B cell (primary cell): ENCODE data around the gene SNAPIN.
"Not testable (repeated sequence)": the region's sequence is repeated elsewhere in the genome, so short reads cannot be mapped to it uniquely, and the experiment has no call there.

Experiments used
- CTCF ChIP-seq: fragments of 200-600 bp; IDR thresholded peaks from one replicate; pipeline ENCODE4 v1.8.0; 2022; ENCODE audit warnings: antibody characterized with exemption, mild to moderate bottlenecking
- EZH2 ChIP-seq: IDR thresholded peaks from 2 replicates; pipeline ENCODE4 v1.6.1; 2012; ENCODE audit warnings: borderline replicate concordance, low read depth, mild to moderate bottlenecking, moderate library complexity, low read length; ENCODE audit not compliant: insufficient read depth, poor library complexity, severe bottlenecking

GRCh38 chr1:153668672-153669071 lies 10.2 kb downstream of the SNAPIN start:
- not testable (repeated sequence) for TF ChIP-seq CTCF, EZH2
